Activated B cell treated with CpG ODN at 0.5 μM for 24 hours (primary cell): ENCODE measurements around the gene PLCG2. TPM values are rescaled to one million over a fixed set of nuclear protein-coding genes. Genes with fewer than 3 reads are reported as not detected.
"Not testable (repeated sequence)": the region's sequence is repeated elsewhere in the genome, so short reads cannot be mapped to it uniquely, and the experiment has no call there.

Source experiments
- ATAC-seq: fragments of 200-7000 bp; cut with Tn5 transposase; one replicate; pipeline ENCODE4 v1.10.0; 2021; ENCODE audit warnings: low read depth, mild to moderate bottlenecking, moderate library complexity
- CTCF ChIA-PET: fragments of 350-600 bp; sonication (Branson Sonifier 250); formaldehyde crosslinking; loops from one replicate; lab custom pipeline; 2021; ENCODE audit warnings: antibody characterized with exemption; lab: Charles Lee
- POLR2A ChIA-PET: fragments of 350-600 bp; sonication (Branson Sonifier 250); formaldehyde crosslinking; loops from one replicate; lab custom pipeline; 2021; ENCODE audit warnings: antibody characterized with exemption; lab: Charles Lee
- DNase-seq: peaks from one replicate; pipeline ENCODE4 v3.0.0; 2022
- H3K27ac Mint-ChIP-seq: one replicate; pipeline ENCODE4 v1.8.0; 2020; ENCODE audit warnings: mixed read lengths
- H3K27me3 Mint-ChIP-seq: one replicate; pipeline ENCODE4 v1.8.0; 2021; ENCODE audit warnings: mixed read lengths
- H3K36me3 Mint-ChIP-seq: one replicate; pipeline ENCODE4 v1.8.0; 2021; ENCODE audit warnings: low read depth, mixed read lengths
- H3K4me1 Mint-ChIP-seq: one replicate; pipeline ENCODE4 v1.8.0; 2021; ENCODE audit warnings: mixed read lengths
- H3K4me3 Mint-ChIP-seq: one replicate; pipeline ENCODE4 v1.8.0; 2020; ENCODE audit warnings: mild to moderate bottlenecking, mixed read lengths
- H3K9me3 Mint-ChIP-seq: one replicate; pipeline ENCODE4 v1.8.0; 2020; ENCODE audit warnings: mixed read lengths
- CTCF ChIP-seq: fragments of 200-600 bp; IDR thresholded peaks from one replicate; pipeline ENCODE4 v1.8.0; 2022; ENCODE audit warnings: antibody characterized with exemption, mild to moderate bottlenecking
- intact Hi-C: fragments of 100-400 bp; cut with micrococcal nuclease; formaldehyde crosslinking; loops from one replicate; pipeline ENCODE4 v1.15.1; 2024
- total RNA-seq: library from RNA; stranded (reverse); gene quantifications from 2 replicates; pipeline ENCODE4 v1.2.3, GENCODE V29; 2022

PLCG2 gene
- total RNA-seq, 1 donor from 2014 or later: 525 TPM

GRCh38 chr16:81975637-81976036 is 196.5 kb downstream of the PLCG2 start:
- no peak overlapping the region for H3K27ac Mint-ChIP-seq
- intact Hi-C loops: no loop called here
- ATAC-seq: no peak

GRCh38 chr16:81977335-81977942 is 198.3 kb downstream of the PLCG2 start:
- H3K27ac Mint-ChIP-seq, H3K27me3 Mint-ChIP-seq, intact Hi-C loops, ATAC-seq, H3K4me1 Mint-ChIP-seq, H3K4me3 Mint-ChIP-seq, DNase-seq, H3K9me3 Mint-ChIP-seq, H3K36me3 Mint-ChIP-seq, POLR2A ChIA-PET, CTCF ChIA-PET: not testable (repeated sequence)

More at GRCh38 chr16:81975637-81976036, 196.5 kb downstream of the PLCG2 start:
- DNase-seq: no peak
- ChIA-PET CTCF (no interaction called here), POLR2A (no interaction called here)
- Mint-ChIP-seq H3K36me3 (peaks cover 3% of the 10 kb centered on the region), H3K27me3 (no peaks in the 10 kb centered on the region), H3K4me3 (no peak overlapping the region), H3K9me3 (peaks cover 15% of the 10 kb centered on the region), H3K4me1 (no peaks in the 10 kb centered on the region)
- no peak for TF ChIP-seq CTCF

GRCh38 chr16:81987121-81987520 is 208.0 kb downstream of the PLCG2 start:
- no peak for DNase-seq
- Mint-ChIP-seq H3K4me3 (no peak overlapping the region), H3K27me3 (peaks cover 7% of the 10 kb centered on the region), H3K36me3 (no peaks in the 10 kb centered on the region), H3K4me1 (no peaks in the 10 kb centered on the region), H3K9me3 (peaks cover 2% of the 10 kb centered on the region), H3K27ac (no peak overlapping the region)
- TF ChIP-seq CTCF: no peak
- CTCF ChIA-PET: no interaction called here
- intact Hi-C loops: no loop called here
- ATAC-seq: no peak
- POLR2A ChIA-PET: no interaction called here

GRCh38 chr16:81987706-81988105 is 208.6 kb downstream of the PLCG2 start:
- no peaks in the 10 kb centered on the region for H3K36me3 Mint-ChIP-seq
- no peak for TF ChIP-seq CTCF
- no peaks in the 10 kb centered on the region for H3K4me1 Mint-ChIP-seq
- ChIA-PET CTCF (no interaction called here), POLR2A (no interaction called here)
- no peak overlapping the region for H3K27ac Mint-ChIP-seq
- ATAC-seq (no peak), DNase-seq (no peak)
- H3K9me3 Mint-ChIP-seq: peaks cover 2% of the 10 kb centered on the region
- H3K4me3 Mint-ChIP-seq: no peak overlapping the region
- peaks cover 6% of the 10 kb centered on the region for H3K27me3 Mint-ChIP-seq
- intact Hi-C loops: no loop called here

GRCh38 chr16:81992859-81993258 is 213.8 kb downstream of the PLCG2 start:
- ATAC-seq: no peak
- no peaks in the 10 kb centered on the region for H3K9me3 Mint-ChIP-seq
- H3K4me1 Mint-ChIP-seq: no peaks in the 10 kb centered on the region
- H3K36me3 Mint-ChIP-seq: peaks cover 11% of the 10 kb centered on the region
- CTCF ChIA-PET: no interaction called here
- no peak overlapping the region for H3K4me3 Mint-ChIP-seq
- H3K27ac Mint-ChIP-seq: no peak overlapping the region
- H3K27me3 Mint-ChIP-seq: no peaks in the 10 kb centered on the region
- no peak for TF ChIP-seq CTCF
- intact Hi-C loops: no loop called here
- DNase-seq: no peak
- POLR2A ChIA-PET: no interaction called here

GRCh38 chr16:81994485-81994884 is 215.4 kb downstream of the PLCG2 start:
- Mint-ChIP-seq H3K27ac (no peak overlapping the region), H3K4me3 (no peak overlapping the region), H3K4me1 (no peaks in the 10 kb centered on the region), H3K9me3 (no peaks in the 10 kb centered on the region), H3K36me3 (peaks cover 20% of the 10 kb centered on the region), H3K27me3 (no peaks in the 10 kb centered on the region)
- TF ChIP-seq CTCF: no peak
- ATAC-seq: no peak
- ChIA-PET CTCF (no interaction called here), POLR2A (no interaction called here)
- intact Hi-C loops: no loop called here
- DNase-seq: no peak
